Natural killer cell (primary cell): ENCODE measurements around the gene ZNF559. TPM values are rescaled to one million over a fixed set of nuclear protein-coding genes. Genes with fewer than 3 reads are reported as not detected.

ENCODE experiments used
- ATAC-seq, 3 donors: fragments of 150-1000 bp in 2 of 3; fragments of 200-7000 bp in 1 of 3; cut with Tn5 transposase; 1 replicate in 1 of 3; 2 replicates in 2 of 3; pipeline ENCODE4 v1.10.0; 2021; ENCODE audit warnings: mild to moderate bottlenecking in 2 of 3, moderate library complexity in 2 of 3
- DNase-seq, 2 donors: peaks; one replicate each; pipeline versions ENCODE4 v3.0.0 to v3.0.0-alpha.2; 2013 to 2021; ENCODE audit warnings: mixed read lengths in 1 of 2
- H3K27ac ChIP-seq: one replicate; pipeline ENCODE4 v1.5.1; 2013; ENCODE audit warnings: mild to moderate bottlenecking, low read length
- H3K27me3 ChIP-seq: one replicate; pipeline ENCODE4 v1.6.1; 2013; ENCODE audit warnings: low read length; ENCODE audit not compliant: control insufficient read depth, insufficient read depth
- H3K36me3 ChIP-seq: one replicate; pipeline ENCODE4 v1.6.1; 2013; ENCODE audit warnings: low read length; ENCODE audit not compliant: control insufficient read depth, insufficient read depth
- H3K4me1 ChIP-seq: one replicate; pipeline ENCODE4 v1.6.1; 2013; ENCODE audit warnings: low read length; ENCODE audit not compliant: control insufficient read depth, insufficient read depth
- H3K4me3 ChIP-seq: one replicate; pipeline ENCODE4 v1.5.1; 2013; ENCODE audit warnings: low read length
- H3K9me3 ChIP-seq: one replicate; pipeline ENCODE4 v1.6.1; 2013; ENCODE audit warnings: low read length; ENCODE audit not compliant: control insufficient read depth, insufficient read depth
- H3K27ac Mint-ChIP-seq, 2 donors: one replicate each; pipeline ENCODE4 v1.8.0; 2022; ENCODE audit warnings: mild to moderate bottlenecking in 2 of 2, mixed read lengths in 2 of 2, moderate library complexity in 1 of 2
- H3K27me3 Mint-ChIP-seq, 2 donors: one replicate each; pipeline ENCODE4 v1.8.0; 2022; ENCODE audit warnings: low read depth in 2 of 2, mixed read lengths in 2 of 2
- H3K36me3 Mint-ChIP-seq: one replicate; pipeline ENCODE4 v1.8.0; 2022; ENCODE audit warnings: mixed read lengths
- H3K4me1 Mint-ChIP-seq, 2 donors: one replicate each; pipeline ENCODE4 v1.8.0; 2022; ENCODE audit warnings: mixed read lengths in 2 of 2
- H3K4me3 Mint-ChIP-seq: one replicate; pipeline ENCODE4 v1.8.0; 2022; ENCODE audit warnings: mild to moderate bottlenecking, moderate library complexity, mixed read lengths
- H3K9me3 Mint-ChIP-seq, 2 donors: one replicate each; pipeline ENCODE4 v1.8.0; 2022; ENCODE audit warnings: mixed read lengths in 2 of 2
- whole genome bisulfite sequencing: methylation state at CpG from one replicate; pipeline ENCODE4 v1.1.7; 2013; ENCODE audit warnings: missing lambda C conversion rate; ENCODE audit not compliant: insufficient coverage; 5-methylcytosine and 5-hydroxymethylcytosine counted together
- intact Hi-C: fragments of 100-400 bp; cut with micrococcal nuclease; formaldehyde crosslinking; loops from one replicate; pipeline ENCODE4 v1.14.2; 2022
- total RNA-seq, 4 donors: library from RNA; stranded (reverse); fragments of 120-200 nt in 1 of 4; gene quantifications; one replicate each; pipeline versions ENCODE4 v1.2.3 to v1.2.4, GENCODE V29; 2013 to 2022
- TF ChIP-seq, protein P1 (sequence below): fragments of 200-600 bp; IDR thresholded peaks from one replicate; pipeline ENCODE4 v1.8.0; 2022; ENCODE audit warnings: antibody characterized with exemption

Gene ZNF559
- total RNA-seq, 3 donors from 2014 or later (not counting 1 experiment from before 2014, with no cell fraction given), result 10.0 to 20.5 (median 11.4) TPM

DNA sequence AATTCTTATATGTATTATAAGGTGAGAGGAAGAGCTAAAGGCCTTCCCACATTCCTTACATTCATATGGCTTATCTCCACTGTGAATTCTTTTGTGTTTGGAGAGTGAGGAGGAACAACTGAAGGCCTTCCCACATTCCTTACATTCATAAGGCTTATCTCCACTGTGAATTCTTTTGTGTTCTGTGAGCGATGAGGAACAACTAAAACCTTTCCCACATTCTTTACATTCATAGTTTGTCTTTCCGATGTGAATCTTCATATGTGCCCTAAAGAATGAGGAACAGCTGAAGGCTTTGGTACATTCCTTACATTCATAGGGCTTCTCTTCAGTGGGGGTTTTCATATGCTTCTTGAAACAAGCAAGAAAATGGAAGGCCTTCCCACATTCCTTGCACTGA lies 27.6 kb upstream of the ZNF559 start:
- peaks cover 6 to 10% of the 10 kb centered on the region in 2 donors for H3K4me1 Mint-ChIP-seq
- DNase-seq (no peak), ATAC-seq (no peak)
- Histone ChIP-seq H3K36me3 (peaks cover 55% of the 10 kb centered on the region), H3K27ac (no peak overlapping the region), H3K9me3 (peaks cover 62% of the 10 kb centered on the region), H3K4me3 (no peak overlapping the region), H3K4me1 (no peaks in the 10 kb centered on the region), H3K27me3 (no peaks in the 10 kb centered on the region)
- intact Hi-C loops, result no loop called here
- no peak overlapping the region for H3K4me3 Mint-ChIP-seq
- peaks cover 10 to 29% of the 10 kb centered on the region in 2 donors for H3K9me3 Mint-ChIP-seq
- WGBS, result 95% methylated on average over 2 of the region's 2 CpGs
- peaks cover 83% of the 10 kb centered on the region for H3K36me3 Mint-ChIP-seq
- no peak overlapping the region for H3K27ac Mint-ChIP-seq
- TF ChIP-seq, protein P1, sequence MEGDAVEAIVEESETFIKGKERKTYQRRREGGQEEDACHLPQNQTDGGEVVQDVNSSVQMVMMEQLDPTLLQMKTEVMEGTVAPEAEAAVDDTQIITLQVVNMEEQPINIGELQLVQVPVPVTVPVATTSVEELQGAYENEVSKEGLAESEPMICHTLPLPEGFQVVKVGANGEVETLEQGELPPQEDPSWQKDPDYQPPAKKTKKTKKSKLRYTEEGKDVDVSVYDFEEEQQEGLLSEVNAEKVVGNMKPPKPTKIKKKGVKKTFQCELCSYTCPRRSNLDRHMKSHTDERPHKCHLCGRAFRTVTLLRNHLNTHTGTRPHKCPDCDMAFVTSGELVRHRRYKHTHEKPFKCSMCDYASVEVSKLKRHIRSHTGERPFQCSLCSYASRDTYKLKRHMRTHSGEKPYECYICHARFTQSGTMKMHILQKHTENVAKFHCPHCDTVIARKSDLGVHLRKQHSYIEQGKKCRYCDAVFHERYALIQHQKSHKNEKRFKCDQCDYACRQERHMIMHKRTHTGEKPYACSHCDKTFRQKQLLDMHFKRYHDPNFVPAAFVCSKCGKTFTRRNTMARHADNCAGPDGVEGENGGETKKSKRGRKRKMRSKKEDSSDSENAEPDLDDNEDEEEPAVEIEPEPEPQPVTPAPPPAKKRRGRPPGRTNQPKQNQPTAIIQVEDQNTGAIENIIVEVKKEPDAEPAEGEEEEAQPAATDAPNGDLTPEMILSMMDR, result no peak
- H3K27me3 Mint-ChIP-seq, result no peaks in the 10 kb centered on the region

DNA sequence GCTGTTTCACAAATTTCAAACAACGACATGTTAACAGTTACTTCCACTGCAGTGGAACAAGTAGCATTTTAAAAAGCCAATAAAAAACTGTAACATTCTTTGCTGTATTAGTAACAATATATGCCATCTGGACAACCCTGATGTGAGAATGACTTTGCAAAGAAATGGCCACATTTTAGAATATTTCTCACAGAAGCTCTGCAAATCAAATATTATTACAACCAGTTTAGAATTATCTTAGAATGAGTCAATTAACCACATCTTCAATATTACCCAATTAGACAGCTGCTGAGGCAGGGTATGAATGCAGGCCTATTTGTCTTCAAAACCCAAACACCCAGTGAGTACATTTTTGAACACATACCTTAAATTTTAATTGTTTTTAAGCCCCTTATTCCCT lies 17.5 kb upstream of the ZNF559 start:
- Mint-ChIP-seq H3K4me3 (no peak overlapping the region), H3K27ac (no peak overlapping the region), H3K27me3 (no peaks in the 10 kb centered on the region), H3K36me3 (peaks cover 35% of the 10 kb centered on the region), H3K9me3 (no peaks in the 10 kb centered on the region), H3K4me1 (peaks cover 30 to 41% of the 10 kb centered on the region in 2 donors)
- intact Hi-C loops, result loop anchor here (5.0 kb wide), 1 partner anchor 164 kb away; the partner anchor contains the start of gene ZNF317
- WGBS, result 100% methylated on average over 1 of the region's 1 CpG
- H3K4me3 ChIP-seq, result no peak overlapping the region
- no peak for DNase-seq
- TF ChIP-seq, protein P1, result no peak
- H3K27ac ChIP-seq, result no peak overlapping the region
- H3K9me3 ChIP-seq, result no peaks in the 10 kb centered on the region
- H3K36me3 ChIP-seq, result peaks cover 27% of the 10 kb centered on the region
- ATAC-seq, result no peak
- peaks cover 17% of the 10 kb centered on the region for H3K4me1 ChIP-seq
- H3K27me3 ChIP-seq, result no peaks in the 10 kb centered on the region

DNA sequence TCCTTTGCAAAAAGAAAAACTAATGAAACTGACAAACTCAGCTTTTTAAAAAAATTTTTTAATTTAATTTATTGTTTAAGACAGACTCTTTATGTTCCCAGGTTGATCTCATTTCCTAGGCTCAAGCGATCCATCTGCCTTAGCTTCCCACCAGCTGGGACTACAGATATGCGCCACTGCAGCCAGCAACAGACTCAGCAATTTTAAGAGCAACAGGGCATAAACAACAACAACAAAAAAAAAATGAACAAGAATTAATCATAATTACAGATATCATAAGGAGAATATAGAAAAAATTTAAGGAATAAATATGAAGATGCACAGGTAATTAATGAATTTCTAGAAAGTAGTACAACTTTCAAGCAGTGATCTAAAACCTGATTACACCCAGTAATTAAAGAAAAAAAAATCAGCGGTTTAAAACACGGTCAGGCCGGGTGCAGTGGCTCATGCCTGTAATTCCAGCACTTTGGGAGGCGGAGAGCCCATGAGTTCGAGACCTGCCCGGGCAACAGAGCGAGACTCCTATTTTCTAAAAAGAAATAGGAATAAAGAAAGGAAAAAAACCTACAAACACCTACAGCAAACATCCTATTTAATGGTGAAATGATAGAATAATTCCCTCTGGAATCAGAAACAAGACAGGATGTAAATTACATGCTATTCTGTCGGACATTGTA lies 15.7 kb upstream of the ZNF559 start:
- Mint-ChIP-seq H3K9me3 (no peaks in the 10 kb centered on the region), H3K36me3 (peaks cover 18% of the 10 kb centered on the region), H3K4me3 (peak overlapping the region; percentile 89), H3K4me1 (peaks cover 30 to 50% of the 10 kb centered on the region in 2 donors), H3K27ac (peak overlapping the region; percentile 96 to 99), H3K27me3 (no peaks in the 10 kb centered on the region)
- DNase-seq (no peak), ATAC-seq (no peak)
- intact Hi-C loops, result loop anchor here (5.0 kb wide), 1 partner anchor 166 kb away; the partner anchor contains the start of gene ZNF317
- Histone ChIP-seq H3K9me3 (no peaks in the 10 kb centered on the region), H3K36me3 (peaks cover 12% of the 10 kb centered on the region), H3K4me1 (peaks cover 17% of the 10 kb centered on the region), H3K27ac (no peak overlapping the region), H3K4me3 (no peak overlapping the region), H3K27me3 (no peaks in the 10 kb centered on the region)
- TF ChIP-seq, protein P1, result no peak
- WGBS, result 76% methylated on average over 6 of the region's 10 CpGs
